Measurements from ENCODE around the gene TP53BP2.

GRCh38 chr1:223756806-223757700, 88.7 kb downstream of the TP53BP2 start:
- TF ChIP-seq CTCF (IDR thresholded peaks at IDR 0.05; ENCODE audit: insufficient read depth, low read depth, low read length) (no peak), EZH2 (IDR thresholded peaks at IDR 0.05; ENCODE audit: insufficient read depth, low read length) (no peak)

Data from astrocyte (in vitro differentiated cells and primary cell).